H9 (cell line): ENCODE data around the gene FTH1. TPM values are rescaled to one million over a fixed set of nuclear protein-coding genes. Genes with fewer than 3 reads are reported as not detected.

ENCODE experiments used
- DNase-seq: peaks from one replicate; pipeline ENCODE4 v3.0.0-alpha.2; 2017
- H2AFZ ChIP-seq: one replicate; pipeline ENCODE4 v1.6.1; 2013; ENCODE audit warnings: mild to moderate bottlenecking, low read length, control low read depth, moderate library complexity
- H2AK5ac ChIP-seq: 2 replicates; pipeline ENCODE4 v1.6.1; 2013; ENCODE audit warnings: low read length, control low read depth, mixed read lengths; ENCODE audit not compliant: insufficient read length
- H2BK120ac ChIP-seq: one replicate; pipeline ENCODE4 v1.6.1; 2013; ENCODE audit warnings: low read depth, mild to moderate bottlenecking, low read length, control low read depth, inconsistent platforms; ENCODE audit not compliant: poor library complexity, severe bottlenecking
- H2BK12ac ChIP-seq: 2 replicates; pipeline ENCODE4 v1.6.1; 2013; ENCODE audit warnings: low read length, control low read depth, mixed read lengths, low read depth; ENCODE audit not compliant: insufficient read length
- H2BK15ac ChIP-seq: 2 replicates; pipeline ENCODE4 v1.6.1; 2013; ENCODE audit warnings: low read depth, low read length, control low read depth
- H2BK20ac ChIP-seq: one replicate; pipeline ENCODE4 v1.6.1; 2013; ENCODE audit warnings: low read depth, mild to moderate bottlenecking, low read length, control low read depth, inconsistent platforms; ENCODE audit not compliant: poor library complexity, severe bottlenecking
- H2BK5ac ChIP-seq: 2 replicates; pipeline ENCODE4 v1.6.1; 2013; ENCODE audit warnings: low read length, control low read depth, mixed read lengths; ENCODE audit not compliant: insufficient read length
- H3K14ac ChIP-seq: 2 replicates; pipeline ENCODE4 v1.6.1; 2013; ENCODE audit warnings: low read length, control low read depth; ENCODE audit not compliant: insufficient read depth
- H3K18ac ChIP-seq: 2 replicates; pipeline ENCODE4 v1.6.1; 2013; ENCODE audit warnings: low read depth, mild to moderate bottlenecking, mixed read lengths, low read length, control low read depth; ENCODE audit not compliant: insufficient read length
- H3K23ac ChIP-seq: 2 replicates; pipeline ENCODE4 v1.6.1; 2013; ENCODE audit warnings: low read length, control low read depth, mixed read lengths, low read depth; ENCODE audit not compliant: insufficient read length
- H3K23me2 ChIP-seq: 2 replicates; pipeline ENCODE4 v1.6.1; 2013; ENCODE audit warnings: low read depth, mild to moderate bottlenecking, mixed read lengths, low read length, control low read depth; ENCODE audit not compliant: insufficient read length, poor library complexity, severe bottlenecking
- H3K27ac ChIP-seq: 2 replicates; pipeline ENCODE4 v1.5.1; 2013; ENCODE audit warnings: low read length, control low read depth, mixed read lengths, low read depth; ENCODE audit not compliant: insufficient read length
- H3K27me3 ChIP-seq: 2 replicates; pipeline ENCODE4 v1.6.1; 2013; ENCODE audit warnings: low read length, control low read depth, inconsistent platforms; ENCODE audit not compliant: insufficient read depth
- H3K4ac ChIP-seq: 2 replicates; pipeline ENCODE4 v1.6.1; 2013; ENCODE audit warnings: low read depth, mild to moderate bottlenecking, control low read depth, inconsistent platforms, low read length, moderate library complexity
- H3K4me1 ChIP-seq: 2 replicates; pipeline ENCODE4 v1.6.1; 2013; ENCODE audit warnings: low read length, control low read depth, inconsistent platforms; ENCODE audit not compliant: insufficient read depth
- H3K4me2 ChIP-seq: 2 replicates; pipeline ENCODE4 v1.6.1; 2013; ENCODE audit warnings: low read length, control low read depth, mixed read lengths; ENCODE audit not compliant: insufficient read length, insufficient read depth
- H3K56ac ChIP-seq: 2 replicates; pipeline ENCODE4 v1.6.1; 2013; ENCODE audit warnings: low read depth, mild to moderate bottlenecking, mixed read lengths, low read length, control low read depth; ENCODE audit not compliant: insufficient read length
- H3K79me1 ChIP-seq: 2 replicates; pipeline ENCODE4 v1.6.1; 2013; ENCODE audit warnings: low read depth, mild to moderate bottlenecking, moderate library complexity, low read length, control low read depth, inconsistent platforms; ENCODE audit not compliant: insufficient read depth, poor library complexity, severe bottlenecking
- H3K79me2 ChIP-seq: 2 replicates; pipeline ENCODE4 v1.6.1; 2013; ENCODE audit warnings: low read length, control low read depth, inconsistent platforms; ENCODE audit not compliant: insufficient read depth
- H3K9ac ChIP-seq: 2 replicates; pipeline ENCODE4 v1.6.1; 2013; ENCODE audit warnings: low read length, control low read depth, mixed read lengths; ENCODE audit not compliant: insufficient read length; ENCODE audit errors: extremely low read depth
- H3K9me3 ChIP-seq: one replicate; pipeline ENCODE4 v1.6.1; 2013; ENCODE audit warnings: low read depth, low read length, inconsistent platforms; ENCODE audit not compliant: control insufficient read depth
- H3T11ph ChIP-seq: one replicate; pipeline ENCODE4 v1.6.1; 2013; ENCODE audit warnings: mild to moderate bottlenecking, low read length, control low read depth, inconsistent platforms
- H4K20me1 ChIP-seq: one replicate; pipeline ENCODE4 v1.6.1; 2013; ENCODE audit not compliant: control insufficient read depth, insufficient read length, insufficient read depth
- H4K5ac ChIP-seq: 2 replicates; pipeline ENCODE4 v1.6.1; 2013; ENCODE audit warnings: low read depth, mild to moderate bottlenecking, mixed read lengths, low read length, control low read depth; ENCODE audit not compliant: insufficient read length
- H4K8ac ChIP-seq: replicated peaks from 2 replicates; pipeline ENCODE4 v1.6.1; 2013; ENCODE audit warnings: low read length, control low read depth, mixed read lengths, low read depth; ENCODE audit not compliant: insufficient read length
- H4K91ac ChIP-seq: 2 replicates; pipeline ENCODE4 v1.6.1; 2013; ENCODE audit warnings: low read depth, mild to moderate bottlenecking, moderate library complexity, mixed read lengths, low read length, control low read depth; ENCODE audit not compliant: insufficient read length
- H3K27ac Mint-ChIP-seq, 3 experiments: 2 replicates in 2 of 3; 3 replicates in 1 of 3; pipeline ENCODE4 v1.8.0; 2020 to 2021; ENCODE audit warnings: mixed read lengths in 3 of 3, mild to moderate bottlenecking in 1 of 3, moderate library complexity in 1 of 3
- H3K27me3 Mint-ChIP-seq: 2 replicates; pipeline ENCODE4 v1.8.0; 2021; ENCODE audit warnings: low read depth, mild to moderate bottlenecking, moderate library complexity, mixed read lengths
- H3K36me3 Mint-ChIP-seq, 3 experiments: 2 replicates in 2 of 3; 3 replicates in 1 of 3; pipeline ENCODE4 v1.8.0; 2020 to 2021; ENCODE audit warnings: low read depth in 3 of 3, mixed read lengths in 3 of 3; ENCODE audit not compliant: insufficient read depth in 1 of 3
- H3K4me1 Mint-ChIP-seq, 2 experiments: 2 replicates each; pipeline ENCODE4 v1.8.0; 2020; ENCODE audit warnings: mixed read lengths in 2 of 2
- H3K4me3 Mint-ChIP-seq, 2 experiments: 2 replicates in 1 of 2; 3 replicates in 1 of 2; pipeline ENCODE4 v1.8.0; 2020 to 2021; ENCODE audit warnings: mild to moderate bottlenecking in 2 of 2, mixed read lengths in 2 of 2, moderate library complexity in 1 of 2
- H3K9me3 Mint-ChIP-seq, 2 experiments: 2 replicates in 1 of 2; 3 replicates in 1 of 2; pipeline ENCODE4 v1.8.0; 2020; ENCODE audit warnings: mild to moderate bottlenecking in 2 of 2, mixed read lengths in 2 of 2, moderate library complexity in 1 of 2
- CTCF ChIP-seq: fragments of 200-600 bp; sonication (generic); conservative IDR thresholded peaks from 3 replicates; pipeline ENCODE4 v1.8.0; 2021; ENCODE audit warnings: antibody characterized with exemption, mild to moderate bottlenecking
- whole genome bisulfite sequencing: extraction: QIAGEN DNeasy Blood & Tissue Kit; methylation state at CpG from one replicate; pipeline ENCODE4 v1.1.7; 2013; ENCODE audit warnings: missing lambda C conversion rate, low lambda C conversion rate, mixed read lengths; ENCODE audit not compliant: insufficient read length; ENCODE audit errors: extremely low coverage; 5-methylcytosine and 5-hydroxymethylcytosine counted together
- total RNA-seq: library from RNA; stranded (reverse); gene quantifications from 2 replicates; pipeline ENCODE4 v1.2.1, GENCODE V29; 2021

The FTH1 gene
- total RNA-seq, 1 experiment from 2014 or later: 1,505 TPM

GRCh38 chr11:61972112-61972671, 4.8 kb upstream of the FTH1 start:
- Histone ChIP-seq H4K5ac (no peak overlapping the region), H4K20me1 (no peaks in the 10 kb centered on the region), H2BK120ac (no peak overlapping the region), H3K23me2 (peaks cover 10% of the 10 kb centered on the region), H3K79me2 (no peaks in the 10 kb centered on the region), H2BK12ac (peak overlapping the region; percentile 63), H3K14ac (peak overlapping the region; percentile 41; the same call in 1 of the 2 replicates), H3T11ph (no peak overlapping the region), H4K8ac (no peak overlapping the region), H3K4me1 (peaks cover 12% of the 10 kb centered on the region; the same call in 1 of the 2 replicates), H3K9me3 (no peaks in the 10 kb centered on the region), H2AFZ (no peak overlapping the region), H4K91ac (peak overlapping the region; percentile 51), H3K56ac (no peak overlapping the region), H3K9ac (no peak overlapping the region), H3K18ac (peak overlapping the region; percentile 93), H3K23ac (no peak overlapping the region), H2AK5ac (no peak overlapping the region), H3K79me1 (no peaks in the 10 kb centered on the region), H2BK15ac (no peak overlapping the region), H3K4ac (no peak overlapping the region), H3K27me3 (no peaks in the 10 kb centered on the region), H3K27ac (peak overlapping the region; percentile 23), H3K4me2 (peak overlapping the region; percentile 18), H2BK20ac (no peak overlapping the region), H2BK5ac (peak overlapping the region; percentile 45)
- WGBS: no CpG with 5 or more reads among the region's 7 CpGs
- DNase-seq: no peak
- Mint-ChIP-seq H3K4me3 (peak overlapping the region in 1 of 2 experiments; percentile 3; a peak in 1 of 5 replicates), H3K9me3 (no peaks in the 10 kb centered on the region), H3K27ac (peak overlapping the region; percentile 10 to 29 (median 14); a peak in 3 of 7 replicates), H3K4me1 (peaks cover 45 to 59% of the 10 kb centered on the region in 2 experiments), H3K27me3 (peaks cover 15% of the 10 kb centered on the region), H3K36me3 (peaks cover 0 to 4% (median 0%) of the 10 kb centered on the region in 3 experiments; a peak in 2 of 7 replicates)
- no peak for TF ChIP-seq CTCF
